Muscle of leg (tissue), 11 donors: ENCODE measurements around the gene EMC9. TPM values are rescaled to one million over a fixed set of nuclear protein-coding genes. Genes with fewer than 3 reads are reported as not detected.
"Not testable (repeated sequence)": the region's sequence is repeated elsewhere in the genome, so short reads cannot be mapped to it uniquely, and the experiment has no call there.

Experiments used
- DNase-seq: peaks from one replicate; pipeline ENCODE4 v3.0.0; 2013
- H3K27ac ChIP-seq: one replicate; pipeline ENCODE4 v1.5.1; 2013; ENCODE audit warnings: mild to moderate bottlenecking, low read length, control low read depth
- H3K27me3 ChIP-seq: one replicate; pipeline ENCODE4 v1.6.1; 2013; ENCODE audit warnings: low read length; ENCODE audit not compliant: control insufficient read depth, insufficient read depth
- H3K36me3 ChIP-seq: one replicate; pipeline ENCODE4 v1.6.1; 2013; ENCODE audit warnings: low read length; ENCODE audit not compliant: control insufficient read depth, insufficient read depth
- H3K4me1 ChIP-seq: one replicate; pipeline ENCODE4 v1.6.1; 2013; ENCODE audit warnings: low read length; ENCODE audit not compliant: control insufficient read depth, insufficient read depth
- H3K4me3 ChIP-seq: one replicate; pipeline ENCODE4 v1.5.1; 2013; ENCODE audit warnings: low read length, control low read depth
- H3K9me3 ChIP-seq: replicated peaks from 2 replicates; pipeline ENCODE4 v1.6.1; 2013; ENCODE audit warnings: low read depth, low read length; ENCODE audit not compliant: control insufficient read depth
- WGBS: methylation state at CpG from one replicate; pipeline ENCODE4 v1.1.5; 2013; ENCODE audit warnings: missing lambda C conversion rate; ENCODE audit not compliant: insufficient coverage; 5-methylcytosine and 5-hydroxymethylcytosine counted together
- polyA plus RNA-seq, 8 donors: library from polyadenylated mRNA; unstranded; fragments of 120-200 nt; gene quantifications; one replicate each; pipeline versions ENCODE4 v1.2.1 to v1.2.3, GENCODE V29; 2013; ENCODE audit warnings: inconsistent platforms in 1 of 8, low replicate concordance in 1 of 8; ENCODE audit not compliant: insufficient read length in 8 of 8, insufficient read depth in 1 of 8
- total RNA-seq: library from RNA; stranded (reverse); fragments of 120-200 nt; gene quantifications from one replicate; pipeline ENCODE4 v1.2.4, GENCODE V29; 2013

The EMC9 gene
- total and polyA plus RNA-seq, 9 donors, result 22.4 to 40.0 (median 29.9) TPM

DNA sequence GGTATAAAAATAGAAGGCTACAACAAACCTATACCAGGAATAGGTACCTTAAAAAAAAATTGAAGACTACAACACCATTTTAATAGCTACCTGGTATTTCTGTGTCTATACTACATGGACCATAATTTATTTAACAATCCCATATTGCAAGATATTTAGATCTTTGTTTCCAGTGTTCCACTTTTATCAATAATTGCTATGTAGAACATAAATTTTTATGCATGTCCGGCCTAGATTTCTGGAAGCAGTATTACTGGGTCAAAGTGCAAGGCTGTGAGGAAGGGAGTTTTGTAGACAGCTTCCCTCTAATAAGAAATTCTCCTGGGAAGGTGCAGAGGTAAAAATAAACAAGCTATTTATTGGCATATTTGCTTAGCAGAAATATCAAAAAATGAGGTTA lies 30.9 kb downstream of the EMC9 start:
- no peak overlapping the region for H3K4me3 ChIP-seq
- no peak for DNase-seq
- no peaks in the 10 kb centered on the region for H3K9me3 ChIP-seq
- no CpG with 5 or more reads among the region's 1 CpG for WGBS
- no peak overlapping the region for H3K27ac ChIP-seq
- no peaks in the 10 kb centered on the region for H3K36me3 ChIP-seq
- peaks cover 14% of the 10 kb centered on the region for H3K4me1 ChIP-seq
- no peaks in the 10 kb centered on the region for H3K27me3 ChIP-seq

DNA sequence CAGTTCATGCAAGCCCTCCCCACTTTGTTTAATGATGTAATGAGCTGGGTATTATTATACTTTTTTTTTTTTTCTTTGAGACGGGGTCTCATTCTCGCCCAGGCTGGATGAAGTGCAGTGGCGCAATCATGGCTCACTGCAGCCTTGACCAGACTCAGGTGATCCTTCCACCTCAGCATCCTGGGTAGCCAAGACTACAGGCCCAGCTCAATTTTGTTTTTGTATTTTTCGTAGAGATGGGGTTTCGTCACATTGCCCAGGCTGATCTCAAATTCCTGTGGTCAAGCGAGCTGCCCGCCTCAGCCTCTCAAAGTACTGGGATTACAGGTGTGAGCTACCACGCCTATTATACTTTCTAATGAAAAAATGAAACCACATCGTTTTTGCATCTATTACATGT lies 31.3 kb downstream of the EMC9 start:
- H3K4me3 ChIP-seq, result no peak overlapping the region
- no peak overlapping the region for H3K27ac ChIP-seq
- 87% methylated on average over 3 of the region's 9 CpGs for WGBS
- no peak for DNase-seq
- H3K9me3 ChIP-seq, result no peaks in the 10 kb centered on the region
- H3K4me1 ChIP-seq, result peaks cover 11% of the 10 kb centered on the region
- no peaks in the 10 kb centered on the region for H3K36me3 ChIP-seq
- no peaks in the 10 kb centered on the region for H3K27me3 ChIP-seq

DNA sequence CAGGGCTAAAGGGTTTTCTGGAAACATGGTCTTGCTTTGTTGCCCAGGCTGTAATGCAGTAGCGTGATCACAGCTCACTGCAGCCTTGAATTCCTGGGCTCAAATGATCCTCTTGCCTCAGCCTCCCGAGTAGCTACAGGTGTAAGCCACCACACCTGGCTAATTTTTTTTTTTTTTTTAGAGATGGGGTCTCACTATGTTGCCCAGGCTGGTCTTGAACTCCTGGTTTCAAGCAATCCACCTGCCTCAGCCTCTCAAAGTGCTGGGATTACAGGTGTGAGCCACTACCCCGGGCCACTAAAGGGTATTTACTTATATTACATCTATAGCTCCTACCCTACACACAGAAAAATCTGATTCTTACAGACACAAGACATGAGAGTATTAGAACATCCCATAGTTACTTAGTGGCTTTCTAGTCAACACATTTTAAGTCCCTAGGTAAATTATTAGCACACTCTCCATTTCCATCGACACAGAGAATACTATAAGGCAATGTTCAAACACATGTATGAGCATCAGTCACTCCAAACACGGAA lies 33.0 kb downstream of the EMC9 start:
- Histone ChIP-seq H3K36me3 (peaks cover 4% of the 10 kb centered on the region), H3K27me3 (no peaks in the 10 kb centered on the region), H3K4me3 (no peak overlapping the region), H3K27ac (peak overlapping the region; percentile 3), H3K9me3 (no peaks in the 10 kb centered on the region), H3K4me1 (peaks cover 4% of the 10 kb centered on the region)
- 100% methylated on average over 1 of the region's 5 CpGs for WGBS
- DNase-seq, result no peak

DNA sequence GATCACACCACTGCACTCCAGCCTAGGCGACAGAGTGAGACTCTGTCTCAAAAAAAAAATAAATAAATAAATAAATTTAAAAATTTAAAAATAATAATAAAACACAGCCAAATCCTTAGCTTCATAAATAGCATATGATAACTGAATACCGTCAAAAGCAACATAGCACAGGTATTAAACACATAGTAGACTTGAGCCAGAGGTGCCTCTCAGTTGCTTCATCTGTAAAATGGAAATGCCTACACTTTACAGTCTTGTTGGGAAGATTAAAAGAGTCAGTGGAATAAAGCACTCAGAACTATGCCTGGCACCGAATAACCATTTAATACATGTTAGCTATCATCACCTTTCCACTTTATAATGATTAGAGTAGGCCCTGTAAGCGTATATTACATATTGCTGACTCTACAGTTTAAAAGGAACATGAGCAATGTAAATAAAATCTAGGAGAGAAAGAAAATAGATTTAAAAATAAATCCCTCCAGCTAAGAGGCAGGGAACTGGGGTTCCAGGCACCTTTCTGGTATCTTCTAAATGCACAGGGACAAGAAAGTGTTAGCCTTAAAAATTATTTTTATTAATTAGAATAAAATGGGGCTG lies 34.6 kb downstream of the EMC9 start:
- no CpG with 5 or more reads among the region's 4 CpGs for WGBS
- peaks cover 7% of the 10 kb centered on the region for H3K36me3 ChIP-seq
- no peaks in the 10 kb centered on the region for H3K27me3 ChIP-seq
- H3K4me1 ChIP-seq, result peaks cover 3% of the 10 kb centered on the region
- H3K4me3 ChIP-seq, result no peak overlapping the region
- H3K9me3 ChIP-seq, result no peaks in the 10 kb centered on the region
- no peak overlapping the region for H3K27ac ChIP-seq
- DNase-seq, result no peak

DNA sequence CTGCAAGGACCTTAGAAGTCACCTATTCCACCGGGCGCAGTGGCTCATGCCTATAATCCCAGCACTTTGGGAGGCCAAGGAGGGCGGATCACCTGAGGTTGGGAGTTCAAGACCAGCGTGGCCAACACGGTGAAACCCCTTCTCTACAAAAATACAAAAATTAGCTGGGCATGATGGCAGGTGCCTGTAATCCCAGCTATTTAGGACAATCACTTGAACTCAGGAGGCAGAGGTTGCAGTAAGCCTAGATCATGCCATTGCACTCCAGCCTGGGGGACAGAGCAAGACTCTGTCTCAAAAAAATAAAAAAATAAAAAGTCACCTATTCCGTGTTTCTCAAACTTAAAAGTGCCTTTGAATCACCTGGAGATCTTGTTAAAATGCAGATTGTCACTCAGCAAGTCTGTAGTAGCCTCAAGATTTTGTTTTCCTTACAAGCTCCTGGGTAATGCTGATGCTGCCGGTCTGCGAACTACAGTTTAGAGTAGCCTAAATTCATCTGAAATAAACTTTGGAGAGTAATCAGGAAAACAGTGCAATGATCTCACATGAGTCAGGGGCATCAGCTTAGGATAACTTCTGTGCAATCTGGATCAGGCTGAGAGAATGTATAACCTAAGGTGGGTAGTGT lies 35.7 kb downstream of the EMC9 start:
- 90% methylated on average over 6 of the region's 8 CpGs for WGBS

DNA sequence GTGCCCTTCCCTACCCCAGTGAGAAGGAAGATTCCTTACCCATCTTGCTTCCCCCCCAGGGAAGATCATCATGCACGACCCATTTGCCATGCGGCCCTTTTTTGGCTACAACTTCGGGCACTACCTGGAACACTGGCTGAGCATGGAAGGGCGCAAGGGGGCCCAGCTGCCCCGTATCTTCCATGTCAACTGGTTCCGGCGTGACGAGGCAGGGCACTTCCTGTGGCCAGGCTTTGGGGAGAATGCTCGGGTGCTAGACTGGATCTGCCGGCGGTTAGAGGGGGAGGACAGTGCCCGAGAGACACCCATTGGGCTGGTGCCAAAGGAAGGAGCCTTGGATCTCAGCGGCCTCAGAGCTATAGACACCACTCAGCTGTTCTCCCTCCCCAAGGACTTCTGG lies 37.9 kb downstream of the EMC9 start:
- 96% methylated on average over 8 of the region's 13 CpGs for WGBS
- Histone ChIP-seq H3K27ac (no peak overlapping the region), H3K27me3 (no peaks in the 10 kb centered on the region), H3K4me1 (no peaks in the 10 kb centered on the region), H3K4me3 (no peak overlapping the region), H3K9me3 (no peaks in the 10 kb centered on the region), H3K36me3 (peaks cover 15% of the 10 kb centered on the region)
- DNase-seq, result no peak

More for the DNA sequence above, 35.7 kb downstream of the EMC9 start:
- H3K27me3 ChIP-seq, H3K9me3 ChIP-seq, DNase-seq, H3K4me3 ChIP-seq, H3K27ac ChIP-seq, H3K4me1 ChIP-seq, H3K36me3 ChIP-seq: not testable (repeated sequence)

DNA sequence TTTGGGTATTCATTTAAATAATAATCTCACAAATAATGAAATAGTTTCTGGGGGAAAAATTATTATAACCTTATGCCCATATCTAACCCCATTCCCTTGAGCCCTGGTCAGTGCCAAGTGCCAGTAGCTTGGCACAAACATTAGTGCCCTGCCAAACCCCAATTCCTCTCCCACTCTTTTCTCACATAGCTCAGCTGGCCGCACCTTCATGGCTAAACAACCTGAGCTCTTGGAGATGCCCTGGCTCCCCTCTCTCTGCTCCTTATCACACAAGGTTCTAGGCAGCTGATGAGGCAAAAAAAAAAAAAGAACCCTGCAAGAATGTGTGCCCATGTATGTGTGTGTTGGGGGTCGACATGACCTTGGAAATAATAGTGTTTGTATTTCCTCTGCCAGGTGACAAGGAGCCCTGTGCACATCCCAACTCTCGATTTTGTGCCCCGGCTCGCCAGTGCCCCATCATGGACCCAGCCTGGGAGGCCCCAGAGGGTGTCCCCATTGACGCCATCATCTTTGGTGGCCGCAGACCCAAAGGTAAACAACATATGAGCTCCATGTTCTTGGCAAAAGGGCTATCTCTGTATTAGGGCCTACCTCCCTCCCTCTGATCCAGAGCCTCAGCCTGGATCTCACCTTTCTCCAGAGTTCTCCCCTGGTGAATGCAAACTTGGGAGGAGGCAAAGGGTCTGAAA lies 38.9 kb downstream of the EMC9 start:
- H3K9me3 ChIP-seq, result no peaks in the 10 kb centered on the region
- H3K27me3 ChIP-seq, result no peaks in the 10 kb centered on the region
- 95% methylated on average over 5 of the region's 7 CpGs for WGBS
- H3K4me1 ChIP-seq, result no peaks in the 10 kb centered on the region
- no peak overlapping the region for H3K27ac ChIP-seq
- H3K4me3 ChIP-seq, result no peak overlapping the region
- DNase-seq, result no peak
- peaks cover 15% of the 10 kb centered on the region for H3K36me3 ChIP-seq

DNA sequence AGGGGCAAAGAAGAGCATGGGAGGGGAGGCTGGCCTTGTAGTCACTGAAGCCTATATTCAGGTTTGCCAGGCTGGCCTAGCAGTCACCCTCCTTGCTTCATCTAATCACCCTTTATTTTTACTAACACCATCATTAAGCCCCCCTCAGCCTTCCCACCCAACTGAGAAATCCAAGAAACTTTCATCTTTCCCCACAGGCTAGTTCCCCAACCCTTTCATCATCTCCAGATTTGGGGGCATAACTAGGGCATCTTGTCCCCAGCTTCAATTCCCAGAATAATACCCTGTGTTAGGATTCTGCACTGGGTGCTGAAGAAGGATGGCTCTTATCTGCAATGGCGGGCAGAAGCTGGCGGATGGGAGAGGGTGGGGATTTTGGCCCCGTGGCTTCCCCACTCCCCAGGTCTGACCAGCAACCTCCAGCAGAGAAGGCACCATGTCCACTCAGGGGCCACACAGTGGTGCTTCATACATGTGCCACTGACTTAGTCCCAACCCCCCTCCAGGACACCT lies 40.4 kb downstream of the EMC9 start:
- Histone ChIP-seq H3K27me3 (no peaks in the 10 kb centered on the region), H3K27ac (no peak overlapping the region), H3K9me3 (no peaks in the 10 kb centered on the region), H3K36me3 (peaks cover 15% of the 10 kb centered on the region), H3K4me3 (no peak overlapping the region), H3K4me1 (no peaks in the 10 kb centered on the region)
- no peak for DNase-seq
- 40% methylated on average over 1 of the region's 3 CpGs for WGBS

DNA sequence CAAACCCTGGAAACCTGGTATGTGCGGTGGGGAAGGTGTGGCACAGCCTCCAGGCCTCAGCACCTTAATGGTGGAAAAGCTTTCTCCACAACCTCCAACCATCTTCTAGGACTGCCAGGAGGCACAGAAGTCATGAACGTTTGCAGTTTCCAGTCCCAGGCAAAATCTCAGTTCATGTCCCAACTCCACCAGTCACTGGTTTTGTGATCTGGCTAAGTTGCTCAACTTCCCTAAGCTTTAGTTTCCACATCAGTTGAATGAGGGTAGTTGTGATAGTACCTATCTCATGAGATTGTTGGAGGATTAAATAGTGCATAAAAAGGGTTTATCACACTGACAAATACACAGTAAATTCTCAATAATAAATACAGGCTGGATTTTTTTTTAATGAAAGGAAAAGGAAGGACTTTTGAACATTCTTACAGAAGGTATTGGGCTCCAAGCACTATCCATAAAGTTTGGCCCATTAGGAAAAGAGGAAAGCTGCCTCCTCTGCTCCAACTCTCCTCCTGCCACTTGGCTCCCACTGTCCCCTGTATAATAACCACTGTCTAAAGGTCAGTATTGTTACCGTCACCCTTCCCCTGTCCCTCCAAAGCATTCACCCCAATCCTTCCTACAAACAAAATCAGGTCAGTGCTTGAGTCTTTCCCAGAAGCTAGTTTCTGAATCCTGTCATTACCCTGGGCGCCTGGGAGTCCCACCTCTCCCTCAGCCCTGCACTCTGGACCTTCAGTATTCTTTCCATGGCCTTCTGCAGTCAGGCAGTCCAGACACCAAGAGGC lies 41.0 kb downstream of the EMC9 start:
- Histone ChIP-seq H3K4me1 (peaks cover 4% of the 10 kb centered on the region), H3K27ac (no peak overlapping the region), H3K9me3 (no peaks in the 10 kb centered on the region), H3K4me3 (no peak overlapping the region), H3K27me3 (no peaks in the 10 kb centered on the region), H3K36me3 (peaks cover 15% of the 10 kb centered on the region)
- DNase-seq, result no peak
- 81% methylated on average over 3 of the region's 4 CpGs for WGBS
